GM21723 (cell line): ENCODE measurements around the gene S100A7A.
"Not testable (repeated sequence)": the region's sequence is repeated elsewhere in the genome, so short reads cannot be mapped to it uniquely, and the experiment has no call there.

Source experiments
- ATAC-seq: cut with Tn5 transposase; IDR thresholded peaks from one replicate; pipeline ENCODE4 v1.9.1; 2021; ENCODE audit warnings: mild to moderate bottlenecking, moderate library complexity; ENCODE audit not compliant: unreplicated experiment

The S100A7A gene

GRCh38 chr1:153419436-153419793 is 3.1 kb downstream of the S100A7A start:
- not testable (repeated sequence) for ATAC-seq

- ATAC-seq = no peak
Observed at GRCh38 chr1:153420306-153420705, 4.0 kb downstream of the S100A7A start.

- no peak for ATAC-seq
Observed at GRCh38 chr1:153422450-153423068, 6.2 kb downstream of the S100A7A start.

- ATAC-seq = no peak
Observed at GRCh38 chr1:153426809-153427208, 10.5 kb downstream of the S100A7A start.

- no peak for ATAC-seq
Observed at GRCh38 chr1:153428073-153428638, 11.8 kb downstream of the S100A7A start.

GRCh38 chr1:153428791-153429190 is 12.5 kb downstream of the S100A7A start:
- ATAC-seq = no peak

- ATAC-seq = no peak
Observed at GRCh38 chr1:153429266-153430165, 13.2 kb downstream of the S100A7A start.

- no peak for ATAC-seq
Observed at GRCh38 chr1:153430166-153430553, 13.8 kb downstream of the S100A7A start.

- ATAC-seq = no peak
Observed at GRCh38 chr1:153430561-153430960, 14.2 kb downstream of the S100A7A start.

- ATAC-seq = no peak
Observed at GRCh38 chr1:153431002-153431401, 14.7 kb downstream of the S100A7A start.

GRCh38 chr1:153431427-153431826 is 15.1 kb downstream of the S100A7A start:
- no peak for ATAC-seq

GRCh38 chr1:153431928-153432327 is 15.6 kb downstream of the S100A7A start:
- ATAC-seq = no peak

GRCh38 chr1:153432874-153433681 is 16.8 kb downstream of the S100A7A start:
- no peak for ATAC-seq

GRCh38 chr1:153434746-153435455 is 18.6 kb downstream of the S100A7A start:
- no peak for ATAC-seq

- ATAC-seq = no peak
Observed at GRCh38 chr1:153437236-153437635, 20.9 kb downstream of the S100A7A start.

GRCh38 chr1:153438599-153438998 is 22.3 kb downstream of the S100A7A start:
- ATAC-seq = no peak

GRCh38 chr1:153439273-153439672 is 23.0 kb downstream of the S100A7A start:
- ATAC-seq = no peak

GRCh38 chr1:153441238-153441755 is 25.0 kb downstream of the S100A7A start:
- no peak for ATAC-seq

GRCh38 chr1:153443486-153443885 is 27.2 kb downstream of the S100A7A start:
- no peak for ATAC-seq

GRCh38 chr1:153444078-153444477 is 27.8 kb downstream of the S100A7A start:
- no peak for ATAC-seq
